IgD-negative memory B cell (primary cell): ENCODE data around the gene PGR. TPM values are rescaled to one million over a fixed set of nuclear protein-coding genes. Genes with fewer than 3 reads are reported as not detected.

Source experiments
- H3K27ac Mint-ChIP-seq, 3 donors: one replicate each; pipeline ENCODE4 v1.8.0; 2020 to 2022; ENCODE audit warnings: mild to moderate bottlenecking in 3 of 3, mixed read lengths in 3 of 3, moderate library complexity in 1 of 3
- H3K27me3 Mint-ChIP-seq: one replicate; pipeline ENCODE4 v1.8.0; 2021; ENCODE audit warnings: mixed read lengths
- H3K36me3 Mint-ChIP-seq: one replicate; pipeline ENCODE4 v1.8.0; 2020; ENCODE audit warnings: mild to moderate bottlenecking, mixed read lengths
- H3K4me1 Mint-ChIP-seq, 3 donors: one replicate each; pipeline ENCODE4 v1.8.0; 2020 to 2022; ENCODE audit warnings: mixed read lengths in 3 of 3, mild to moderate bottlenecking in 1 of 3
- H3K4me3 Mint-ChIP-seq, 4 donors: one replicate each; pipeline ENCODE4 v1.8.0; 2020 to 2022; ENCODE audit warnings: mild to moderate bottlenecking in 4 of 4, mixed read lengths in 4 of 4, moderate library complexity in 3 of 4
- H3K9me3 Mint-ChIP-seq, 3 donors: one replicate each; pipeline ENCODE4 v1.8.0; 2020 to 2021; ENCODE audit warnings: mixed read lengths in 3 of 3, mild to moderate bottlenecking in 1 of 3
- polyA plus RNA-seq: library from polyadenylated mRNA; unstranded; fragments of 300-500 nt; fragmentation: Illumina TruSeq; gene quantifications from one replicate; pipeline ENCODE4 v1.2.3, GENCODE V29; 2021

PGR gene
- polyA plus RNA-seq, 1 donor from 2014 or later, result not detected

GRCh38 chr11:101104716-101105115 is 24.9 kb downstream of the PGR start:
- H3K27me3 Mint-ChIP-seq, result peaks cover 2% of the 10 kb centered on the region
- H3K9me3 Mint-ChIP-seq, result peaks cover under 1 to 9% (median 2%) of the 10 kb centered on the region in 3 donors
- H3K36me3 Mint-ChIP-seq, result peaks cover 2% of the 10 kb centered on the region
- no peaks in the 10 kb centered on the region for H3K4me1 Mint-ChIP-seq
- no peak overlapping the region for H3K27ac Mint-ChIP-seq
- H3K4me3 Mint-ChIP-seq, result peak overlapping the region in 1 of 4 donors; percentile 70

GRCh38 chr11:101103433-101103832 is 26.2 kb downstream of the PGR start:
- peaks cover 2% of the 10 kb centered on the region for H3K36me3 Mint-ChIP-seq
- no peak overlapping the region for H3K4me3 Mint-ChIP-seq
- no peaks in the 10 kb centered on the region for H3K4me1 Mint-ChIP-seq
- H3K27me3 Mint-ChIP-seq, result peaks cover 2% of the 10 kb centered on the region
- no peak overlapping the region for H3K27ac Mint-ChIP-seq
- peaks cover 2 to 9% (median 4%) of the 10 kb centered on the region in 3 donors for H3K9me3 Mint-ChIP-seq

- Mint-ChIP-seq H3K36me3 (peaks cover 1% of the 10 kb centered on the region), H3K4me3 (no peak overlapping the region), H3K27me3 (peaks cover 2% of the 10 kb centered on the region), H3K9me3 (peaks cover 2 to 7% (median 4%) of the 10 kb centered on the region in 3 donors), H3K27ac (no peak overlapping the region), H3K4me1 (no peaks in the 10 kb centered on the region)
Observed at GRCh38 chr11:101100601-101101000, 29.0 kb downstream of the PGR start.

GRCh38 chr11:101096036-101096704 is 33.4 kb downstream of the PGR start:
- Mint-ChIP-seq H3K9me3 (peaks cover 0 to 4% (median 2%) of the 10 kb centered on the region in 3 donors), H3K4me1 (no peaks in the 10 kb centered on the region), H3K27ac (no peak overlapping the region), H3K36me3 (no peaks in the 10 kb centered on the region), H3K4me3 (no peak overlapping the region), H3K27me3 (no peaks in the 10 kb centered on the region)

- Mint-ChIP-seq H3K9me3 (peaks cover 4 to 8% (median 6%) of the 10 kb centered on the region in 3 donors), H3K36me3 (no peaks in the 10 kb centered on the region), H3K27me3 (no peaks in the 10 kb centered on the region), H3K4me3 (no peak overlapping the region), H3K27ac (no peak overlapping the region), H3K4me1 (no peaks in the 10 kb centered on the region)
Observed at GRCh38 chr11:101091781-101092180, 37.8 kb downstream of the PGR start.

GRCh38 chr11:101090679-101091270 is 38.8 kb downstream of the PGR start:
- H3K4me3 Mint-ChIP-seq, result no peak overlapping the region
- H3K27me3 Mint-ChIP-seq, result no peaks in the 10 kb centered on the region
- H3K4me1 Mint-ChIP-seq, result no peaks in the 10 kb centered on the region
- H3K36me3 Mint-ChIP-seq, result no peaks in the 10 kb centered on the region
- peaks cover 5 to 10% (median 6%) of the 10 kb centered on the region in 3 donors for H3K9me3 Mint-ChIP-seq
- no peak overlapping the region for H3K27ac Mint-ChIP-seq

GRCh38 chr11:101083335-101083734 is 46.3 kb downstream of the PGR start:
- peaks cover 2% of the 10 kb centered on the region for H3K27me3 Mint-ChIP-seq
- peaks cover under 1 to 13% (median 8%) of the 10 kb centered on the region in 3 donors for H3K9me3 Mint-ChIP-seq
- H3K27ac Mint-ChIP-seq, result no peak overlapping the region
- no peaks in the 10 kb centered on the region for H3K36me3 Mint-ChIP-seq
- H3K4me3 Mint-ChIP-seq, result no peak overlapping the region
- H3K4me1 Mint-ChIP-seq, result no peaks in the 10 kb centered on the region

GRCh38 chr11:101082813-101083212 is 46.8 kb downstream of the PGR start:
- Mint-ChIP-seq H3K36me3 (no peaks in the 10 kb centered on the region), H3K9me3 (peaks cover 0 to 13% (median 8%) of the 10 kb centered on the region in 3 donors)

GRCh38 chr11:101063706-101064105 is 65.9 kb downstream of the PGR start:
- no peaks in the 10 kb centered on the region for H3K9me3 Mint-ChIP-seq

More at GRCh38 chr11:101082813-101083212, 46.8 kb downstream of the PGR start:
- Mint-ChIP-seq H3K4me3 (no peak overlapping the region), H3K27ac (no peak overlapping the region), H3K4me1 (no peaks in the 10 kb centered on the region), H3K27me3 (peaks cover 2% of the 10 kb centered on the region)

GRCh38 chr11:101061606-101062005 is 68.0 kb downstream of the PGR start:
- no peak overlapping the region for H3K4me3 Mint-ChIP-seq
- no peaks in the 10 kb centered on the region for H3K36me3 Mint-ChIP-seq
- H3K9me3 Mint-ChIP-seq, result no peaks in the 10 kb centered on the region
- H3K4me1 Mint-ChIP-seq, result no peaks in the 10 kb centered on the region
- no peaks in the 10 kb centered on the region for H3K27me3 Mint-ChIP-seq
- H3K27ac Mint-ChIP-seq, result no peak overlapping the region

More at GRCh38 chr11:101063706-101064105, 65.9 kb downstream of the PGR start:
- Mint-ChIP-seq H3K36me3 (no peaks in the 10 kb centered on the region), H3K27ac (no peak overlapping the region), H3K4me1 (no peaks in the 10 kb centered on the region), H3K27me3 (no peaks in the 10 kb centered on the region), H3K4me3 (no peak overlapping the region)

- Mint-ChIP-seq H3K9me3 (no peaks in the 10 kb centered on the region), H3K4me3 (no peak overlapping the region), H3K4me1 (no peaks in the 10 kb centered on the region), H3K27ac (no peak overlapping the region), H3K27me3 (no peaks in the 10 kb centered on the region), H3K36me3 (no peaks in the 10 kb centered on the region)
Observed at GRCh38 chr11:101059331-101059730, 70.3 kb downstream of the PGR start.

GRCh38 chr11:101053492-101053891 is 76.1 kb downstream of the PGR start:
- H3K36me3 Mint-ChIP-seq, result no peaks in the 10 kb centered on the region
- peaks cover 0 to 5% (median 0%) of the 10 kb centered on the region in 3 donors for H3K9me3 Mint-ChIP-seq
- no peaks in the 10 kb centered on the region for H3K4me1 Mint-ChIP-seq
- peak overlapping the region in 1 of 4 donors; percentile 77 for H3K4me3 Mint-ChIP-seq
- no peak overlapping the region for H3K27ac Mint-ChIP-seq
- peaks cover 5% of the 10 kb centered on the region for H3K27me3 Mint-ChIP-seq

GRCh38 chr11:101051677-101052076 is 77.9 kb downstream of the PGR start:
- Mint-ChIP-seq H3K36me3 (no peaks in the 10 kb centered on the region), H3K9me3 (peaks cover 0 to 5% (median 0%) of the 10 kb centered on the region in 3 donors), H3K4me3 (no peak overlapping the region), H3K27me3 (peaks cover 5% of the 10 kb centered on the region), H3K4me1 (peaks cover 5 to 10% (median 9%) of the 10 kb centered on the region in 3 donors), H3K27ac (no peak overlapping the region)

- no peak overlapping the region for H3K27ac Mint-ChIP-seq
- H3K27me3 Mint-ChIP-seq, result peaks cover 5% of the 10 kb centered on the region
- no peaks in the 10 kb centered on the region for H3K36me3 Mint-ChIP-seq
- H3K4me3 Mint-ChIP-seq, result no peak overlapping the region
- peaks cover 0 to 5% (median 0%) of the 10 kb centered on the region in 3 donors for H3K9me3 Mint-ChIP-seq
- H3K4me1 Mint-ChIP-seq, result peaks cover 5 to 10% (median 9%) of the 10 kb centered on the region in 3 donors
Observed at GRCh38 chr11:101049813-101050212, 79.8 kb downstream of the PGR start.

GRCh38 chr11:101049123-101049522 is 80.5 kb downstream of the PGR start:
- peaks cover 0 to 5% (median 0%) of the 10 kb centered on the region in 3 donors for H3K9me3 Mint-ChIP-seq
- H3K27me3 Mint-ChIP-seq, result peaks cover 5% of the 10 kb centered on the region
- H3K4me3 Mint-ChIP-seq, result no peak overlapping the region
- no peaks in the 10 kb centered on the region for H3K36me3 Mint-ChIP-seq
- peaks cover 5 to 10% (median 9%) of the 10 kb centered on the region in 3 donors for H3K4me1 Mint-ChIP-seq
- H3K27ac Mint-ChIP-seq, result no peak overlapping the region

- H3K4me1 Mint-ChIP-seq, result peaks cover 5 to 10% (median 9%) of the 10 kb centered on the region in 3 donors
- peaks cover 0 to 5% (median 0%) of the 10 kb centered on the region in 3 donors for H3K9me3 Mint-ChIP-seq
Observed at GRCh38 chr11:101048479-101048878, 81.1 kb downstream of the PGR start.

More at GRCh38 chr11:101048479-101048878, 81.1 kb downstream of the PGR start:
- Mint-ChIP-seq H3K36me3 (no peaks in the 10 kb centered on the region), H3K27ac (no peak overlapping the region), H3K27me3 (peaks cover 5% of the 10 kb centered on the region), H3K4me3 (no peak overlapping the region)
